GM23338 (cell line): ENCODE data around the gene CHST13. TPM values are rescaled to one million over a fixed set of nuclear protein-coding genes. Genes with fewer than 3 reads are reported as not detected.

Source experiments
- ATAC-seq: fragments of 200-7000 bp; cut with Tn5 transposase; 3 replicates; pipeline ENCODE4 v1.9.1; 2020
- DNase-seq: peaks from one replicate; pipeline ENCODE4 v3.0.0-alpha.2; 2015; ENCODE audit warnings: low spot score
- H2AFZ ChIP-seq: fragments of 200-600 bp; sonication (generic); 2 replicates; pipeline ENCODE4 v1.8.0; 2016; ENCODE audit warnings: antibody characterized with exemption, mild to moderate bottlenecking, moderate library complexity
- H3F3A ChIP-seq: fragments of 200-600 bp; sonication (generic); replicated peaks from 2 replicates; pipeline ENCODE4 v1.8.0; 2017; ENCODE audit warnings: antibody characterized with exemption, mixed run types, low read depth
- H3K27ac ChIP-seq: fragments of 200-600 bp; sonication (generic); 2 replicates; pipeline ENCODE4 v1.6.1; 2016; ENCODE audit warnings: low read depth
- H3K27me3 ChIP-seq: fragments of 200-600 bp; sonication (generic); 2 replicates; pipeline ENCODE4 v1.8.0; 2016; ENCODE audit warnings: mild to moderate bottlenecking, mixed run types, moderate library complexity; ENCODE audit not compliant: insufficient read depth
- H3K36me3 ChIP-seq: fragments of 200-600 bp; sonication (generic); 2 replicates; pipeline ENCODE4 v1.8.0; 2016; ENCODE audit warnings: mild to moderate bottlenecking; ENCODE audit not compliant: insufficient read depth
- H3K4me1 ChIP-seq: fragments of 200-600 bp; sonication (generic); 2 replicates; pipeline ENCODE4 v1.8.0; 2016; ENCODE audit warnings: mild to moderate bottlenecking, moderate library complexity; ENCODE audit not compliant: insufficient read depth
- H3K4me2 ChIP-seq: fragments of 200-600 bp; sonication (generic); 2 replicates; pipeline ENCODE4 v1.7.1; 2017; ENCODE audit warnings: mixed run types
- H3K4me3 ChIP-seq: fragments of 200-600 bp; sonication (generic); 2 replicates; pipeline ENCODE4 v1.6.1; 2016; ENCODE audit warnings: mixed run types
- H3K79me2 ChIP-seq: fragments of 200-600 bp; sonication (generic); replicated peaks from 2 replicates; pipeline ENCODE4 v1.8.0; 2017; ENCODE audit warnings: mild to moderate bottlenecking; ENCODE audit not compliant: insufficient read depth
- H3K9me2 ChIP-seq: fragments of 200-600 bp; sonication (generic); 2 replicates; pipeline ENCODE4 v1.8.0; 2017; ENCODE audit not compliant: insufficient read depth
- H4K20me1 ChIP-seq: fragments of 200-600 bp; sonication (generic); replicated peaks from 2 replicates; pipeline ENCODE4 v1.8.0; 2017; ENCODE audit warnings: mild to moderate bottlenecking; ENCODE audit not compliant: insufficient read depth
- H3K27ac Mint-ChIP-seq: 2 replicates; pipeline ENCODE4 v1.8.0; 2020; ENCODE audit warnings: inconsistent platforms, mild to moderate bottlenecking, moderate library complexity, mixed read lengths
- H3K27me3 Mint-ChIP-seq: 3 replicates; pipeline ENCODE4 v1.8.0; 2022; ENCODE audit warnings: low read depth, mild to moderate bottlenecking, moderate library complexity, mixed read lengths, inconsistent platforms; ENCODE audit not compliant: insufficient read depth, poor library complexity
- H3K36me3 Mint-ChIP-seq: 3 replicates; pipeline ENCODE4 v1.8.0; 2021; ENCODE audit warnings: low read depth, mild to moderate bottlenecking, inconsistent platforms, moderate library complexity, mixed read lengths
- H3K4me1 Mint-ChIP-seq: 3 replicates; pipeline ENCODE4 v1.8.0; 2020; ENCODE audit warnings: mild to moderate bottlenecking, inconsistent platforms, mixed read lengths
- H3K4me3 Mint-ChIP-seq: 3 replicates; pipeline ENCODE4 v1.8.0; 2021; ENCODE audit warnings: moderate library complexity, mild to moderate bottlenecking, inconsistent platforms, mixed read lengths
- H3K9me3 Mint-ChIP-seq: 3 replicates; pipeline ENCODE4 v1.8.0; 2020; ENCODE audit warnings: moderate library complexity, mild to moderate bottlenecking, inconsistent platforms, mixed read lengths
- EZH2 ChIP-seq: fragments of 200-600 bp; sonication (generic); IDR thresholded peaks from one replicate; pipeline ENCODE4 v1.8.0; 2017; ENCODE audit warnings: antibody characterized with exemption, mild to moderate bottlenecking, low read depth; ENCODE audit not compliant: unreplicated experiment
- EZH2phosphoT487 ChIP-seq: fragments of 200-600 bp; sonication (generic); IDR thresholded peaks from one replicate; pipeline ENCODE4 v1.8.1; 2018; ENCODE audit warnings: antibody characterized with exemption; ENCODE audit not compliant: unreplicated experiment
- JUNB ChIP-seq: IDR thresholded peaks from one replicate; pipeline ENCODE4 v1.6.1; 2016; ENCODE audit warnings: antibody characterized with exemption; ENCODE audit not compliant: unreplicated experiment
- NANOG ChIP-seq: IDR thresholded peaks from 2 replicates; pipeline ENCODE4 v1.6.1; 2016; ENCODE audit warnings: antibody characterized with exemption, borderline replicate concordance
- POLR2AphosphoS5 ChIP-seq: IDR thresholded peaks from 2 replicates; pipeline ENCODE4 v1.6.1; 2016; ENCODE audit warnings: antibody characterized with exemption, low read depth
- ZNF114 ChIP-seq: fragments of 250-450 bp; sonication (Bioruptor Pico); IDR thresholded peaks from 2 replicates; pipeline ENCODE4 v1.5.0; 2020; ENCODE audit warnings: mild to moderate bottlenecking, moderate library complexity
- ZNF331 ChIP-seq: fragments of 250-450 bp; sonication (Bioruptor Pico); IDR thresholded peaks from 2 replicates; pipeline ENCODE4 v1.5.0; 2020; ENCODE audit warnings: low read depth, mild to moderate bottlenecking, moderate library complexity
- polyA plus RNA-seq: library from polyadenylated mRNA; unstranded; fragments of >200 nt; fragmentation: Nextera tagmentation; extraction: Ambion mirVana; gene quantifications from 2 replicates; pipeline ENCODE4 v1.2.1, GENCODE V29; 2016
- total RNA-seq: library from RNA; depleted of rRNA; stranded (reverse); fragments of >200 nt; shearing (Covaris generic); gene quantifications from 2 replicates; pipeline ENCODE4 v1.2.3, GENCODE V29; 2014
- TF ChIP-seq, protein P1 (sequence below): IDR thresholded peaks from 2 replicates; pipeline ENCODE4 v1.6.1; 2016; ENCODE audit warnings: antibody characterized with exemption
- TF ChIP-seq, protein P2 (sequence below): IDR thresholded peaks from one replicate; pipeline ENCODE4 v1.6.1; 2018; ENCODE audit warnings: antibody characterized with exemption; ENCODE audit not compliant: unreplicated experiment
- TF ChIP-seq, protein P3 (sequence below), 2 experiments: fragments of 200-600 bp in 1 of 2; sonication (generic) in 1 of 2; conservative IDR thresholded peaks; 2 replicates each; pipeline versions ENCODE4 v1.5.1 to v1.6.1; 2016 to 2017; ENCODE audit warnings: antibody characterized with exemption in 2 of 2, low read depth in 2 of 2, mild to moderate bottlenecking in 2 of 2, moderate library complexity in 1 of 2

Gene CHST13
- total and polyA plus RNA-seq, 2 experiments from 2014 or later: 3.7 to 8.4 TPM

GRCh38 chr3:126480206-126480605, 43.7 kb upstream of the CHST13 start:
- Mint-ChIP-seq H3K9me3 (no peaks in the 10 kb centered on the region; the same call in 2 of the 3 replicates), H3K4me3 (no peak overlapping the region), H3K36me3 (no peaks in the 10 kb centered on the region; the same call in 2 of the 3 replicates), H3K27me3 (peaks cover 2% of the 10 kb centered on the region), H3K27ac (no peak overlapping the region), H3K4me1 (peaks cover 33% of the 10 kb centered on the region)
- no peak for ATAC-seq
- Histone ChIP-seq H3K27me3 (no peaks in the 10 kb centered on the region), H2AFZ (no peak overlapping the region), H3K4me1 (peaks cover 11% of the 10 kb centered on the region), H3K4me3 (no peak overlapping the region), H3K79me2 (no peaks in the 10 kb centered on the region), H3K27ac (no peak overlapping the region), H3K9me2 (no peaks in the 10 kb centered on the region), H4K20me1 (no peaks in the 10 kb centered on the region), H3K36me3 (no peaks in the 10 kb centered on the region), H3K4me2 (no peak overlapping the region), H3F3A (no peaks in the 10 kb centered on the region)
- no peak for TF ChIP-seq EZH2
- DNase-seq: no peak

GRCh38 chr3:126480861-126481260, 43.1 kb upstream of the CHST13 start:
- H3K4me1 ChIP-seq: peaks cover 17% of the 10 kb centered on the region
- no peaks in the 10 kb centered on the region for H3K36me3 ChIP-seq
- H3F3A ChIP-seq: no peaks in the 10 kb centered on the region
- Mint-ChIP-seq H3K36me3 (no peaks in the 10 kb centered on the region; the same call in 2 of the 3 replicates), H3K27me3 (peaks cover 2% of the 10 kb centered on the region), H3K9me3 (no peaks in the 10 kb centered on the region; the same call in 2 of the 3 replicates), H3K27ac (no peak overlapping the region), H3K4me3 (no peak overlapping the region), H3K4me1 (peaks cover 38% of the 10 kb centered on the region)
- H3K4me3 ChIP-seq: no peak overlapping the region
- DNase-seq (no peak), ATAC-seq (no peak)
- no peak overlapping the region for H3K4me2 ChIP-seq
- H2AFZ ChIP-seq: no peak overlapping the region
- H3K27me3 ChIP-seq: no peaks in the 10 kb centered on the region
- H3K27ac ChIP-seq: no peak overlapping the region
- no peaks in the 10 kb centered on the region for H3K79me2 ChIP-seq
- H4K20me1 ChIP-seq: no peaks in the 10 kb centered on the region
- no peaks in the 10 kb centered on the region for H3K9me2 ChIP-seq
- TF ChIP-seq EZH2 (no peak), POLR2AphosphoS5 (no peak), ZNF114 (CRISPR knock-in tag) (no peak), JUNB (no peak), NANOG (no peak), ZNF331 (CRISPR knock-in tag) (no peak), EZH2phosphoT487 (no peak)
- TF ChIP-seq, protein P1, sequence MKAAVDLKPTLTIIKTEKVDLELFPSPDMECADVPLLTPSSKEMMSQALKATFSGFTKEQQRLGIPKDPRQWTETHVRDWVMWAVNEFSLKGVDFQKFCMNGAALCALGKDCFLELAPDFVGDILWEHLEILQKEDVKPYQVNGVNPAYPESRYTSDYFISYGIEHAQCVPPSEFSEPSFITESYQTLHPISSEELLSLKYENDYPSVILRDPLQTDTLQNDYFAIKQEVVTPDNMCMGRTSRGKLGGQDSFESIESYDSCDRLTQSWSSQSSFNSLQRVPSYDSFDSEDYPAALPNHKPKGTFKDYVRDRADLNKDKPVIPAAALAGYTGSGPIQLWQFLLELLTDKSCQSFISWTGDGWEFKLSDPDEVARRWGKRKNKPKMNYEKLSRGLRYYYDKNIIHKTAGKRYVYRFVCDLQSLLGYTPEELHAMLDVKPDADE: no peak
- TF ChIP-seq, protein P2, sequence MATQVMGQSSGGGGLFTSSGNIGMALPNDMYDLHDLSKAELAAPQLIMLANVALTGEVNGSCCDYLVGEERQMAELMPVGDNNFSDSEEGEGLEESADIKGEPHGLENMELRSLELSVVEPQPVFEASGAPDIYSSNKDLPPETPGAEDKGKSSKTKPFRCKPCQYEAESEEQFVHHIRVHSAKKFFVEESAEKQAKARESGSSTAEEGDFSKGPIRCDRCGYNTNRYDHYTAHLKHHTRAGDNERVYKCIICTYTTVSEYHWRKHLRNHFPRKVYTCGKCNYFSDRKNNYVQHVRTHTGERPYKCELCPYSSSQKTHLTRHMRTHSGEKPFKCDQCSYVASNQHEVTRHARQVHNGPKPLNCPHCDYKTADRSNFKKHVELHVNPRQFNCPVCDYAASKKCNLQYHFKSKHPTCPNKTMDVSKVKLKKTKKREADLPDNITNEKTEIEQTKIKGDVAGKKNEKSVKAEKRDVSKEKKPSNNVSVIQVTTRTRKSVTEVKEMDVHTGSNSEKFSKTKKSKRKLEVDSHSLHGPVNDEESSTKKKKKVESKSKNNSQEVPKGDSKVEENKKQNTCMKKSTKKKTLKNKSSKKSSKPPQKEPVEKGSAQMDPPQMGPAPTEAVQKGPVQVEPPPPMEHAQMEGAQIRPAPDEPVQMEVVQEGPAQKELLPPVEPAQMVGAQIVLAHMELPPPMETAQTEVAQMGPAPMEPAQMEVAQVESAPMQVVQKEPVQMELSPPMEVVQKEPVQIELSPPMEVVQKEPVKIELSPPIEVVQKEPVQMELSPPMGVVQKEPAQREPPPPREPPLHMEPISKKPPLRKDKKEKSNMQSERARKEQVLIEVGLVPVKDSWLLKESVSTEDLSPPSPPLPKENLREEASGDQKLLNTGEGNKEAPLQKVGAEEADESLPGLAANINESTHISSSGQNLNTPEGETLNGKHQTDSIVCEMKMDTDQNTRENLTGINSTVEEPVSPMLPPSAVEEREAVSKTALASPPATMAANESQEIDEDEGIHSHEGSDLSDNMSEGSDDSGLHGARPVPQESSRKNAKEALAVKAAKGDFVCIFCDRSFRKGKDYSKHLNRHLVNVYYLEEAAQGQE: no peak
- TF ChIP-seq, protein P3, sequence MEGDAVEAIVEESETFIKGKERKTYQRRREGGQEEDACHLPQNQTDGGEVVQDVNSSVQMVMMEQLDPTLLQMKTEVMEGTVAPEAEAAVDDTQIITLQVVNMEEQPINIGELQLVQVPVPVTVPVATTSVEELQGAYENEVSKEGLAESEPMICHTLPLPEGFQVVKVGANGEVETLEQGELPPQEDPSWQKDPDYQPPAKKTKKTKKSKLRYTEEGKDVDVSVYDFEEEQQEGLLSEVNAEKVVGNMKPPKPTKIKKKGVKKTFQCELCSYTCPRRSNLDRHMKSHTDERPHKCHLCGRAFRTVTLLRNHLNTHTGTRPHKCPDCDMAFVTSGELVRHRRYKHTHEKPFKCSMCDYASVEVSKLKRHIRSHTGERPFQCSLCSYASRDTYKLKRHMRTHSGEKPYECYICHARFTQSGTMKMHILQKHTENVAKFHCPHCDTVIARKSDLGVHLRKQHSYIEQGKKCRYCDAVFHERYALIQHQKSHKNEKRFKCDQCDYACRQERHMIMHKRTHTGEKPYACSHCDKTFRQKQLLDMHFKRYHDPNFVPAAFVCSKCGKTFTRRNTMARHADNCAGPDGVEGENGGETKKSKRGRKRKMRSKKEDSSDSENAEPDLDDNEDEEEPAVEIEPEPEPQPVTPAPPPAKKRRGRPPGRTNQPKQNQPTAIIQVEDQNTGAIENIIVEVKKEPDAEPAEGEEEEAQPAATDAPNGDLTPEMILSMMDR (conservative IDR thresholded peaks at IDR 0.05; ENCODE audit: low read depth in 2 of 2): no peak
